ENCODE measurements around the gene STAU1.
"Not testable (repeated sequence)": the region's sequence is repeated elsewhere in the genome, so short reads cannot be mapped to it uniquely, and the experiment has no call there.

STAU1 gene

DNA sequence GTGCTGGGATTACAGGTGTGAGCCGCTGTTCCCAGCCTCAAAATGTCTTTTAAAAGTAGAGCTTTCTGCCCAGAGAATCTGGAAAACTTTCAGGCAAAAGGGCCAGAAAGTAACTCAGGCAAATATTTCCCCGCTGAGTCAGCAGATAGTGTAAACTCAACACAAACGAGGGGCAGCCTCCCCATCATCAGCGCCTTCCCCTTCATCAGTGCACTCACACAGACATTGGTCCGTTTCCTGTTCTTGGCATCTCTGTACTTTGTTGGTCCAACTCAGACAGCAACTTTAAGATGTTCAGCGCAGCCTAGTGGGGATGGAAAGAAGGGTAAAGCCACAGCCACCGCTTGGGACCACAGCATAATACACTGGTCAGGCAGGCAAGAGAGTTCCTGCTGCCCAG is 72.6 kb downstream of the STAU1 start:
- no peak for DNase-seq

DNA sequence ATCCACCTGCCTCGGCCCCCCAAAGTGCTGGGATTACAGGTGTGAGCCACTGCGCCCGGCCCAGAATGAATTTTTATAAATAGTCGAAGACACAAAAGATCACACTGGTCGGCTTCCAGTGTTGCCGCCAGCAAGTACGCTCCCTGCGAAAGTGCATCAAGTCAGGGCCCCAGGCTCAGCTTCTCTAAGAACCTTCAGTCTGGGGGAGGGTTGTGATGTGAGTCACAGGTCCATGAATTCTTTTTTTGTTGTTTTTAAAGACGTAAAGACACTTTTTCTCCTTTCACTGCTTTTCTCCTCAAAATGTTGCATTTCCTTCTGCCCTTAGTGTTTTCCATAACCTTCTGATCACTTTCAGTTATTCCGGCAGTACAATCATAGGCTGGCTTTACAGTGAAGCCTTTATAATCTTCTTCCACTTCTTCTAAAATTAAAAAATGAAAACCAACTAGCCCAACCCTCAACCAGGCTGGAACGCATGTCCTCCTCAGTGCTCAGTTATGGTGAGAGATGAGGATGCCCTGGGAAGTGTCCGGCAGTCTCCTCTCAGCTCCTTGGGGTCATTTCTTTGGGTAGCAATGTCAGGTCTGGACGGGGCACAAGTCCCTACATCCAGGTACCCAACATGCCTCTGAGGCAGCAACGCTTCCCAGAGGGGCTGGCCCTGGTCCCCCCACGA is 75.4 kb downstream of the STAU1 start:
- DNase-seq = no peak

DNA sequence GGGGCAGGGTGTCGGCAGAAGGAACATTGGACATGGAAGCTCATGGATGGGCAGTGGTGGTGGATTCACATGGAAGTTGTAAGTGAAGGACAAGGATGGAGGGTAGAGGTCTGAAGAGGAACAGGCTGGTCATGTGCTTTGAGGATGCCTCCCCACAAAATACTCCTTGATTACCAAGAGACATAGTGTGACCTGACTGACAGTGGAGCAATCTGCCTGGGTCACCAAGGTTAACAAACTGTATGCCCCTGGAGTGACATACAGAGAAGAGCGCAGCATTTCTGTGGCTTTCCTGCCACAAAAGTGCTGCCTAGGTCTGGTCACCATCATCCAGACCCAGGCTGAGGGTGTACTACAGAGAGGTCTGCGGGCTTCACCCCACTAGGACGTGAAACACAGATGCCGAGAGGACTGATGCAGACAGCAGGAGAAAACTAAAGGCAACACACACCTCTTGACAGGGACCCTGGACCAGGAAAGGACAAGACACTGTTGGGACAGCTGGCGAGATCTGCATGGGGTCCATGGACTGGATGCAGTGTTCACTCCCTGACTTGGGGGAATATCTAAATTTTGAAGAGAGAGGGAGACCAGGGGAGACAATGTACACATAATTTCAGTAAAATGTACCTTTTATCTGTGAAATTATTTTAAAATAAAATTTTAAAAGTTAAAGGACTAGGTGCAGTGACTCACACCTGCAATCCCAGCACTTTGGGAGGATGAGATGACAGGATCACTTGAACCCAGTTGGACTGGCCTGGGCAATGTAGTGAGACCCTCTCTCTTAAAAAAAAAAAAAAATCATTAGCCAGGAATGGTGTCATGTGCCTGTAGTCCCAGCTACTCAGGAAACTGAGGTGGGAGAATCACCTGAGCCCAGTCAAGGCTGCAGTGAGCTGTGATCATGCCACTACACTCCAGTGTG is 77.1 kb downstream of the STAU1 start:
- DNase-seq = no peak

DNA sequence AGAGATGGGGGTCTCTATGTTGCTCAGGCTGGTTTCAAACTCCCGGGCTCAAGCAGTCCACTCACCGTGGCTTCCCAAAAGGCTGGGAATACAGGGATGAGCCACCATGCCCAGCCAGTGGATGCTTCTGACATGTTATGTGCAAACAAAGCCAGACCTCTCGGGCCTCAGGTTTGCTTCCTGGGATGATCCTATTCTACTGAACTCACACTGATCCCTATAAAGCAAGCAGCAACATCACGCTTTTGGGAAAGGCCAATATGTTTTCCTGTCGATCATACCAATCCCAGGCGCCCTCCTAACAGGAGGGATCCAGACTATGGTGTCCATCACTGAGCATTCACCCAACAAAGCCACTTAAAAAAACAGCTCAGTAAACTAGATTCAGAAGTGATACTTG is 81.8 kb downstream of the STAU1 start:
- DNase-seq = no peak

DNA sequence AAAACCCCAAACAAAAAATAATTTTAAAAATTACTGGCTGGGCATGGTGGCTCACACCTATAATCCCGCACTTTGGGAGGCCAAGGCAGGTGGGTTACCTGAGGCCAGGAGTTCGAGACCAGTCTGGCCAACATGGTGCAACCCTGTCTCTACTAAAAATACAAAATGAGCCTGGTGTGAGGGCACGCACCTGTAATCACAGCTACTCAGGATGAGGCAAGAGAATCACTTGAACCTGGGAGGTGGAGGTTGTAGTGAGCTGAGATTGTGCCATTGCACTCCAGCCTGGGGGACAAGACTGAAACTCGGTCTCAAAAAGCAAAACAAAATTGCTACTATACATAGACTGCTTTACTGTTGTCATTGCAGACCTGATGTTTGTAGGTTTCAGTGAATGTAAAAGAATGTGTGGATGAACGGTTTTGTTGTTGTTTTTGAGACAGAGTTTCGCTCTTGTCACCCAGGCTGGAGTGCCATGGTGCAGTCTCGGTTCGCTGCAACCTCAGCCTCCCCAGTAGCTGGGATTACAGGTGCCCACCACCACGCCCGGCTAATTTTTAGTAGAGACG is 83.1 kb downstream of the STAU1 start:
- not testable (repeated sequence) for DNase-seq

DNA sequence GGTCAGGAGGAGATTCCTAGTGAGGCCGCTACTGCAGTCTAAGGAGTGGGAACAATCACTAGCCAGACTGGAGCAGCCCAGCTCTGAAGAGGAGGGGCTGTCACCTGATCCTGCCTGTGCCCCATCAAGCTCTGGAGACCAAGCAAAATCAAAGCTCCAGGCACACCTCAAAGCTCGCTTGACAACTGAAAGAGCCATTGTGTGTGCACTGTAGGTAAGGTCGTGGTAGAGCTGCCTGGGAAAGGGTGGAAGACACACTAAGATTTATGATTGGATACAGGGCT is 83.8 kb downstream of the STAU1 start:
- DNase-seq = peak in 1 of 3 experiments; percentile 56

DNA sequence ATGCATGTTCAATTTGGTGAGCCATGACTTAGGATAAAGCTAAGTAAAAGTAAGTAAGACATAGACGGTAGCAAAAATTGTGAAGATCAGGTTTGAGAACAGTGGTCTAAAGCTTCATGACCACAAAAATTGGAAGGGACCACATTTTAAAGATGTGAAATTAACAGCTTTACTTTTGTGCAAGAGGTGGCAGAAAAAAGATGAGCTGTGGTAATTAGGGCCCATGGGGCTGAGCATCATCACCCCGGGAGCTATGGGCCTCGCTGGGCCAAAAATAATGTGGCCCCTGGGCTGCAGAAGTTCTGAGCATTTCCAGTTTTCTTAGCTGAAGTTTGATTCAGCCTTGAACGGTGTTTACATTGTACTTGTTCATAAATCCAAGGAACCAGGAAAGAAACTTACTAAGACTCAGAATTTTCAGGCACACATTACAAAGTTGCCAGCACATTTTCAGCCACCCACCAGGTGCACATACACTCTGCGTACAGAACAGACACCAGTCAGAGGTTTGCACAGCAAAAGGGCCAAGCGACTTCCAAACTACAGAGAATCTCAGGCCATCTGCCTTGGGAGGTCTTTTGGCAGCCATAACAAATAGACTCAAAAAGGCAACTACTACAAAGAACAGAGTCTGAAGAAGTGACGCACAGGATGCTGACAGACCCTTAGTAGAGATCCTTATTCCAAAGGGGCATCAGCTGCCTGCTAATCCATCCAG is 84.3 kb downstream of the STAU1 start:
- DNase-seq = no peak

DNA sequence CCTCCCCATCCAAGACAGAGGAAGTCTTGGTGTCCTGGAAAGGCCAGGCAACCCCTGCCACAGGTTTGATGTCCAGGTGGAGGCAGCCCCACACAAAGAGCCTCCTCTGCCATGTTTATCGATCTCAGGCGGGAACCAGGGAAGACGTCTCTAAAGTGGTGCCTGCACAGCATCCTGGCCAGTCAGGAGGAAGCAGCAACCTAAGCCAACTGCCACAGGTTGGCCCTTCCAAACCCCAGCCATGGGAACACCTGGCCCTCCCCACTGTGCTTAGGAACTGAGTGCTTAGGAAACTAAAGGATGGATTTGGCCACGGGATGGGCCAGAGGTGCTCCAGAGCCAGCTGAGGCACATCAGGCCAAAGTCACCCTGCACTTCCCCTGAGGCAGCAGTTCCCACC is 85.1 kb downstream of the STAU1 start:
- no peak for DNase-seq

DNA sequence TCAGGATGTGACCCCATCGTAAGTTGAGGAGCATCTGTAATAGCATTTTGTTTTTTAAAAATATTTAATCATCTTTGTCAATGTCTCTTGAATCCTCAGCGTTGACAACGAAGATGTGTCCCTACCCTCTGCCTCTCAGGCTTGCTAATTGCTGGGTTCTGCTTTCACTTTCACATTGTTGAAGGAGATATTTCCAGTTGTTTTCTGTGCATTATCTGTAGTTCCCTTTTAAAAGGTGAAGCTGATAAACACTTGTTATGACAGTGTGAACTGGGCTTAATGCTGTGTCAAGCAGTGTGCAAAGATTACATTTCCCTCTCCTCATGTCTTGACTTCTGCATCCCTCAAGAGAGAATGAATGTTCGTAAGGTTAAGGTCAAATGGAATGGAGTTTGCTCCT is 87.2 kb downstream of the STAU1 start:
- DNase-seq = no peak

DNA sequence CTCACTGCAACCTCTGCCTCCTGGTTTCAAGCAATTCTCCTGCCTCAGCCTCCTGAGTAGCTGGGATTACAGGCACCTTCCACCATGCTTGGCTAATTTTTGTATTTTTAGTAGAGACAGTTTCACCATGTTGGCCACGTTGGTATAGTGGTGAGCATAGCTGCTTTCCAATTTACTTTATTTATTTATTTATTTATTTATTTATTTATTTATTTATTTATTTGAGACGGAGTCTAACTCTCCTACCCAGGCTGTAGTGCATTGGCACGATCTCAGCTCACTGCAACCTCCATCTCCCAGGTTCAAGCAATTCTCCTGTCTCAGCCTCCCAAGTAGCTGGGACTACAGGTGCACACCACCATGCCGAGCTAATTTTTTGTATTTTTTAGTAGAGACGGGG is 87.8 kb downstream of the STAU1 start:
- DNase-seq = not testable (repeated sequence)

DNA sequence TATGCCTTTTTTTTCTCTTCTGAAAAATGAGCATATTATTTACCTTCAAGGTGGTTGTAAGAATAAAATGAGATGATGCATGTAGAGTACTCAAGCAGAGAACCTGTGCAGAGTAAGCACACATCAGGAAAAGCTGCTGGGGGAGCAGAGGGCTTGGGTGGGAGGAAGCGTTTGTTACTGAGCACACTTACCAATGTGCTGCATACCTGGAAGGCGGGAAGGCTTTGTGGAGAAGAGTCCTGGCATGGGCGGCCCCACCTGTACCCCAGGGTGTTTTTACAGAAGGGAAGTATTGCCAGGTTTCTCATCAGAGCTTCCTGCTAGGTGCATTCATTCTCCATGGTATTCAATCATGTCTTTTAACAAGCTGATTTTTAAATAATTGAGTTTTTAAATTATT is 89.1 kb downstream of the STAU1 start:
- no peak for DNase-seq

DNA sequence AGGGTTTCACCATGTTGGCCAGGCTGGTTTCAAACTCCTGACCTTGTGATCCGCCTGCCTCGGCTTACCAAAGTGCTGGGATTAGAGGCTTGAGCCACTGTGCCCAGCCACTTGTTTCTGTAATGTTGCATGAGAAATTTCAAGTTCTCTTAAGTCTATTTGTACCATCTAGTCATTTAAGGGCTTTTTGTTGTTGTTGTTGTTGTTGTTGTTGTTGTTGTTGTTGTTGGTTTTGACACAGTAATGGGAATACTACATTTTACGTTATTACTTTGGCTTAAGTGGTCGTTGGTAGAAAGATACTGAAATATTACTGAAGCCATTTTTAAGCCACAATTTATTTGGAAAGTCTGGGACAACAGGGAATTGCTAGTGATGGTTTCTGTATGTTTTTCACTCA is 90.0 kb downstream of the STAU1 start:
- DNase-seq = no peak

DNA sequence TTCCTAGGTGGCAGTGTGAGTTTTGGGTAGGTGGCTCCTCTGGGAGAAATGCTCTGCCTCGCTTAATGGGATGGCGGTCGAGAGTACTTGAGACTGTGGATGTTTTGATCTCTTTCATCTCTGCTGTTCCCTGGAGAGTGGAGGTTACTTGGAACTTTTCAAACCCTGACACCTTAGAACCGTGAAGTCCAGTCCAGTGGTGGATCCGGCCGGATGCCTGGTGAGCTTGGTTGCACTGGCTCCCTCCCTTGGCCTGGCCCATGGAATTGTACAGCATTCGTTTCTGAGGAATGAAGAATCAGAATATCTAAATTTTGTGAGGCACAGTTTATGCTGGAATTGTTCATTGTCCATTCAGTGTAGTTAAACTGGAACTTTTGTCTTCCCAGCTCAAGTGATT is 91.0 kb downstream of the STAU1 start:
- no peak for DNase-seq

DNA sequence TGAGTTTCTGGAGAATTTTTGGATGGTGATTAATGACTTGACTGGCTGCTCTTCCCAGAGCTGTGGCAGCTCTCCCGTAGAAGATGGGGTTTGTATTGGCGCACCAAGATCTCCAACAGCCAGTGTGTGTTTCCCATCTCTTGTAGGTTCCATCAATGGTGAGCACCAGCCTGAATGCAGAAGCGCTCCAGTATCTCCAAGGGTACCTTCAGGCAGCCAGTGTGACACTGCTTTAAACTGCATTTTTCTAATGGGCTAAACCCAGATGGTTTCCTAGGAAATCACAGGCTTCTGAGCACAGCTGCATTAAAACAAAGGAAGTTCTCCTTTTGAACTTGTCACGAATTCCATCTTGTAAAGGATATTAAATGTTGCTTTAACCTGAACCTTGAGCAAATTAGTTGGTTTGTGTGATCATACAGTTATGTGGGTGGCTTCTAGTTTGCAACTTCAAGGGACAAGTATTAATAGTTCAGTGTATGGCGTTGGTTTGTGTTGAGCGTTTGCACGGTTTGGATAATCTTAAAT is 91.9 kb downstream of the STAU1 start:
- no peak for DNase-seq

DNA sequence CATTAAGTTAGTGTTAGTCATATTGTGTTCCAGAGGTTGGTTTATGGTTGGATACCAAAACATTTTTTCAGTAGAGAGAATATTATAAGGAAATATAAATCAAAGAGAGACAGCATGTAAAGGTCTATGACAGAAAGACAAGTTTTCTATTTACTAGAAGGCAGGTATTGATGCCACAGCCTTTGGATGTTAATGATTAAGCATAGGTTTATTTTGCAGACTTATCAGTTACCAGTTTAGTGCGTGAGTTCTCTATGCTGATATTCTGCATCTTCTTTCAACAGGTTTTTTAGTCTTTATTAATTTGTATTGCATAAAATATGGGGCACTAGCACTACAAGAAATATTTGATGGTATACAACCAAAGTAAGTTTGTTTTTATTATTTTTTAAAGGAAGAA is 96.4 kb downstream of the STAU1 start:
- no peak for DNase-seq

DNA sequence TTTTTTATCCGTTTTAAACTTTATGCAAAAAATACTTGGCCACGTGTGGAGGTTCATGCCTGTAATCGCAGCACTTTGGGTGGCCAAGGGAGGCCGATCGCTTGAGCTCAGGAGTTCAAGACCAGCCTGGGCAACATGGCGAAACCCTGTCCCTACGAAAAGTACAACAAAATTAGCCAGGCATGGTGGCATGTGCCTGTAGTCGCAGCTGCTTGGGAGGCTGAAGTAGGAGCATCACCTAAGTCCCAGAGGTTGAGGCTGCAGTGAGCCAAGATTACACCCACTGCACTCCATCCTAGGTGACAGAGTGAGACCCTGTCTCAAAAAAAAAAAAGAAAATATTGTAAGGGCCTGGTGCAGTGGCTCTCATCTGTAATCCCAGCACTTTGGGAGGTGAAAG is 97.0 kb downstream of the STAU1 start:
- no peak for DNase-seq

DNA sequence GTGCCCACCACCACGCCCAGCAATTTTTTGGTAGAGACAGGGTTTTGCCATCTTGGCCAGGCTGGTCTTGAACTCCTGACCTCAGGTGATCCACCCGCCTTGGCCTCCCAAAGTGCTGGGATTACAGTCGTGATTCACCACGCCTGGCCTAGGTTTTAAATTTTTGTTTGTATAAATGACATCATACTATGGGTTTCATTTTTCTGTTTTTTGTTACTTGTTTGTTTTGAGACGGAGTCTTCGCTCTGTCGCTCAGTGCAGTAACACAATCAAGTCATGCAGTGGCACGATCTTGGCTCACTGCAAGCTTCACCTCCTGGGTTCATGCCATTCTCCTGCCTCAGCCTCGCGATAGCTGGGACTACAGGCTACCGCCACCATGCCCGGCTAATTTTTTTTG is 105.8 kb downstream of the STAU1 start:
- DNase-seq = not testable (repeated sequence)

DNA sequence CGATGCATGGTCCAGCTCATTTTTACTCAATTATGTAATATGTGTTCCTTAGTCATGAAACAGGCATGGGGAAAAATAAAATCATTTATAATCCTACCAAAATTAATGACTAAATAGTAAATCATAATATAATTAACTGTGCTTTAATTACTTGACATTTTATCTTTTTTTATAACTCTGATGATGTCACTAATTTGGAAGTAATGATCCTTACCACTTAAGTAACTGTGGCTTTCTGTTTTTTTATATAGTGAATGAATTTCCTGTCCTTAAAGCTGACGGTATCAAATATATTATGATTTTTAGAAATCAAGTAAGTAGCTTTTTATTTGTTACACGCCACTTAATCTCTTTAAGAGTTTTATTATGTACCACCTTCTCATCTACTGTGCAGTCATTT is 109.8 kb downstream of the STAU1 start:
- DNase-seq = no peak

DNA sequence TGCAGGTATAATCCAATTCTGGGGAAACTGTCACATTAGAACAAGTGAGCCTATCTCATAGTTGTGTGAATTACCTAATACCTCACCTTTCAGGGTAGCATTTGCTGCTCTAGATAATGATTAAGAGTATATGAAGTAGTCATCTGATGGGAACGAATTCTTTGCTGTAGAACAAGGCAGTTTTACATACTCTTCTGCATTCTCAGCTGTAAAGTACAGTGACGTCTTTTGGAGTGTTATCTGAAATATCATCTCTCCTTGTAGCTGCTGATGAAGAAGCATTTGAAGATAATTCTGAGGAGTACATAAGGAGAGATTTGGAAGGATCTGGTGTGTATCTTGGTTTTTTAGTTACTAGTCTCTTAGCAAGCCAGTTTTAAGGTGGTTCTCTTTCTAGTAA is 113.6 kb downstream of the STAU1 start:
- DNase-seq = no peak

Data from NCI-H1417 (cell line).